SK-N-SH (cell line): ENCODE data around the gene ART4.

Experiments
- CTCF ChIP-seq: fragments of 200-600 bp; sonication (generic); IDR thresholded peaks from 2 replicates; pipeline ENCODE4 v1.6.1; 2017; ENCODE audit warnings: antibody characterized with exemption, mild to moderate bottlenecking, moderate library complexity
- ELF1 ChIP-seq: IDR thresholded peaks from 2 replicates; pipeline ENCODE4 v1.4.0; 2012
- EZH2phosphoT487 ChIP-seq: fragments of 200-600 bp; sonication (generic); IDR thresholded peaks from 2 replicates; pipeline ENCODE4 v1.6.1; 2017; ENCODE audit warnings: low read depth, mixed run types, mild to moderate bottlenecking, antibody characterized with exemption, moderate library complexity, borderline replicate concordance
- GATA2 ChIP-seq: sonication (generic); formaldehyde crosslinking; IDR thresholded peaks from 2 replicates; pipeline ENCODE4 v1.5.0; 2020; ENCODE audit warnings: mild to moderate bottlenecking, missing genetic modification reagents
- MXI1 ChIP-seq: IDR thresholded peaks from 2 replicates; pipeline ENCODE4 v1.6.1; 2012; ENCODE audit warnings: mild to moderate bottlenecking, low read depth, low read length, improper control_type of control experiment
- NFIC ChIP-seq: IDR thresholded peaks from 2 replicates; pipeline ENCODE4 v1.4.0; 2012; ENCODE audit warnings: borderline replicate concordance
- POLR2AphosphoS5 ChIP-seq: IDR thresholded peaks from 2 replicates; pipeline ENCODE4 v1.6.1; 2012; ENCODE audit warnings: low read depth, low read length
- RFX5 ChIP-seq: IDR thresholded peaks from 2 replicates; pipeline ENCODE4 v1.6.1; 2012; ENCODE audit warnings: mild to moderate bottlenecking, improper control_type of control experiment, low read length
- SMC3 ChIP-seq: IDR thresholded peaks from 2 replicates; pipeline ENCODE4 v1.6.1; 2012; ENCODE audit warnings: low read depth, low read length, improper control_type of control experiment
- TAF1 ChIP-seq: IDR thresholded peaks from 2 replicates; pipeline ENCODE4 v1.6.1; 2012; ENCODE audit warnings: low read depth, mild to moderate bottlenecking, low read length, moderate library complexity, borderline replicate concordance
- YY1 ChIP-seq: IDR thresholded peaks from 2 replicates; pipeline ENCODE4 v1.4.0; 2012; ENCODE audit warnings: low read depth, mild to moderate bottlenecking

- TF ChIP-seq POLR2AphosphoS5 (no peak), CTCF (no peak), EZH2phosphoT487 (no peak), MXI1 (no peak), TAF1 (no peak), YY1 (no peak), SMC3 (no peak), GATA2 (CRISPR knock-in tag) (no peak), ELF1 (no peak), NFIC (no peak), RFX5 (no peak)
Measured at GRCh38 chr12:14873440-14874185, 30.3 kb upstream of the ART4 start.
